ENCODE data around the gene LHFPL6. TPM values are rescaled to one million over a fixed set of nuclear protein-coding genes. Genes with fewer than 3 reads are reported as not detected.

Gene LHFPL6
- total RNA-seq, 1 donor from 2014 or later: 37.7 TPM

DNA sequence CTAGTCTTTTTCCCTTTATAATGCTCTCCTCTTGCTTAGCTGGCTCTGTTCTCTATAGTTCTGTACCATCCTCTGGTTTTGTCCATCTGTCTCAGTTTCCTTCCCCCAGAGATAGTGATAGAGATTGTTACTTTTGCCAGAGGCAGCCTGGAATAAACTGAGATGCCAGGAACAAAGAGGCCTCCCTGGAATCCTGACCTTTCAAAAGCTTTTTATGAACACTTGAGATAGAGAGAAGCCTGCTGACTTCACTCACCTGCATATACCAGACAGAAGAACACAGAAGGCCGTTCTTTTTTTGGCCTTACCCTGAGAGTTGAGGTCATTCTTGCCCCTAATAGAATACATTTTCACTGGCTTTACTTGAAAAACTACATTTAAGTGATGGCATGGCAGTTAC lies 150.2 kb downstream of the LHFPL6 start:
- no peaks in the 10 kb centered on the region for H3K27me3 Mint-ChIP-seq (ENCODE audit: low read depth)
- DNase-seq (ENCODE audit: low read depth, low spot score): no peak
- TF ChIP-seq, protein P1, sequence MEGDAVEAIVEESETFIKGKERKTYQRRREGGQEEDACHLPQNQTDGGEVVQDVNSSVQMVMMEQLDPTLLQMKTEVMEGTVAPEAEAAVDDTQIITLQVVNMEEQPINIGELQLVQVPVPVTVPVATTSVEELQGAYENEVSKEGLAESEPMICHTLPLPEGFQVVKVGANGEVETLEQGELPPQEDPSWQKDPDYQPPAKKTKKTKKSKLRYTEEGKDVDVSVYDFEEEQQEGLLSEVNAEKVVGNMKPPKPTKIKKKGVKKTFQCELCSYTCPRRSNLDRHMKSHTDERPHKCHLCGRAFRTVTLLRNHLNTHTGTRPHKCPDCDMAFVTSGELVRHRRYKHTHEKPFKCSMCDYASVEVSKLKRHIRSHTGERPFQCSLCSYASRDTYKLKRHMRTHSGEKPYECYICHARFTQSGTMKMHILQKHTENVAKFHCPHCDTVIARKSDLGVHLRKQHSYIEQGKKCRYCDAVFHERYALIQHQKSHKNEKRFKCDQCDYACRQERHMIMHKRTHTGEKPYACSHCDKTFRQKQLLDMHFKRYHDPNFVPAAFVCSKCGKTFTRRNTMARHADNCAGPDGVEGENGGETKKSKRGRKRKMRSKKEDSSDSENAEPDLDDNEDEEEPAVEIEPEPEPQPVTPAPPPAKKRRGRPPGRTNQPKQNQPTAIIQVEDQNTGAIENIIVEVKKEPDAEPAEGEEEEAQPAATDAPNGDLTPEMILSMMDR (conservative IDR thresholded peaks at IDR 0.05): no peak
- peak overlapping the region; percentile 30 for H3K27ac Mint-ChIP-seq (ENCODE audit: unreplicated experiment)
- no peak overlapping the region for H3K4me3 Mint-ChIP-seq
- H3K36me3 Mint-ChIP-seq (ENCODE audit: low read depth): no peaks in the 10 kb centered on the region
- peaks cover 34% of the 10 kb centered on the region for H3K4me1 Mint-ChIP-seq
- H3K9me3 Mint-ChIP-seq: no peaks in the 10 kb centered on the region

DNA sequence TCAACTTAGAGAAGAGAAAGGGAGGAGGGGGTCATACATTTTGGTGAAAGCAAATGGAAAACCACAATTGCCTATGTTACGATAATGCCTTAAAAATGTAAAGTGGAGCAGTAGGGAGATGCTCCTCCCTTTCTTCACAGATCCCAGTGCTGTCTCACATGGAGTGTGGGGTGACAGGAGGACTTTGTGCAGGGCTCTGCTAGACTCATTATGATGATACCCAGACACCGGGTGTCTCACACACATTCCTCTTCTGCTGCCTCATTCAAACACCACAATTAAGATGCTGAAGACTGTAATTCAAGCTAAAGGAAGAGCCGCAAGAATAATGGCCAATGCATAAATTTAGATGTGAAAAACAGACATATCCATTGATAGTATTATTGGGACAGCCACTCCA lies 150.6 kb downstream of the LHFPL6 start:
- no peak for DNase-seq (ENCODE audit: low read depth, low spot score)
- Mint-ChIP-seq H3K27ac (ENCODE audit: unreplicated experiment) (no peak overlapping the region), H3K9me3 (no peaks in the 10 kb centered on the region), H3K4me1 (peaks cover 34% of the 10 kb centered on the region), H3K36me3 (ENCODE audit: low read depth) (no peaks in the 10 kb centered on the region), H3K27me3 (ENCODE audit: low read depth) (no peaks in the 10 kb centered on the region), H3K4me3 (no peak overlapping the region)
- TF ChIP-seq, protein P1 (conservative IDR thresholded peaks at IDR 0.05): no peak

DNA sequence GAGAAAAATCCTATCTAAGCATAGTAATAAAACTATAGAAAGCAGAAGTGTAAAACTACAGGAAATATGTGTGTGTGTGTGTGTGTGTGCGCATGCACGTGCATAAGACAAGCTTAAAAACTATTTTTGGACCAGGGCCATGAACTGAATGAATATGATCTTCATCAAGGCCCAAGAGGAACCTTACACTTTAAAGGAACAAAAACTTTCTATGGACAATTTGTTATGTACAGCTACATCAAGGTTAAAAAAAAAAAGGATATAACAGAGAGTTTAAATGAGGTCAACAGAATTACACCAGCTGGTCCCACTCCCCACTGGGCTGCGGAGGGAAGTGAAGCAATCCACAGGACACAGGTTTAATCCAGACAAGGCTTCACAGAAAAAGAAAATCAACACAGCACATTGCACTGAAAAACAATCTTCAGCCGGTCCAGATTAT lies 151.1 kb downstream of the LHFPL6 start:
- H3K27ac Mint-ChIP-seq (ENCODE audit: unreplicated experiment): no peak overlapping the region
- DNase-seq (ENCODE audit: low read depth, low spot score): no peak
- TF ChIP-seq, protein P1 (conservative IDR thresholded peaks at IDR 0.05): no peak
- no peaks in the 10 kb centered on the region for H3K9me3 Mint-ChIP-seq
- H3K4me3 Mint-ChIP-seq: no peak overlapping the region
- peaks cover 34% of the 10 kb centered on the region for H3K4me1 Mint-ChIP-seq
- H3K36me3 Mint-ChIP-seq (ENCODE audit: low read depth): no peaks in the 10 kb centered on the region
- H3K27me3 Mint-ChIP-seq (ENCODE audit: low read depth): no peaks in the 10 kb centered on the region

DNA sequence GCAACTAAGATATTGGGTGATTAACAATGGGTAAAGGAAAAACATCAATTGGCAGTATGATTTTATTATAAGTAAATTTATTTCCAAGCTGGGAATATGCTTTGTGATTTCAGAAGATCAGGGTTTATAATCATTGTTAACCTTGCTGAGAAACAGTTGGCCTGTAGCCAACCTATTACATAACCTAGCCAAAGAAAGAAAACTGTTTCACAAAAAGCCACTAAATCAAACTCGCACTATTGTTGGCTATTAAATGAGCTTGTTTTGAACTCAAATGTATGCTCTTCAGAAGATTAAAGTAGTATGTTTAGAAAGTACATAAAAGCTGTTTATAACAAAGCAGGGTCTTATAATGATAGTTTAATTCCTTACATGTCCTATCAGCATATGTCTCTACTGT lies 151.7 kb downstream of the LHFPL6 start:
- no peaks in the 10 kb centered on the region for H3K36me3 Mint-ChIP-seq (ENCODE audit: low read depth)
- no peak for DNase-seq (ENCODE audit: low read depth, low spot score)
- TF ChIP-seq, protein P1 (conservative IDR thresholded peaks at IDR 0.05): no peak
- no peak overlapping the region for H3K4me3 Mint-ChIP-seq
- peaks cover 34% of the 10 kb centered on the region for H3K4me1 Mint-ChIP-seq
- H3K27ac Mint-ChIP-seq (ENCODE audit: unreplicated experiment): no peak overlapping the region
- H3K27me3 Mint-ChIP-seq (ENCODE audit: low read depth): no peaks in the 10 kb centered on the region
- no peaks in the 10 kb centered on the region for H3K9me3 Mint-ChIP-seq

DNA sequence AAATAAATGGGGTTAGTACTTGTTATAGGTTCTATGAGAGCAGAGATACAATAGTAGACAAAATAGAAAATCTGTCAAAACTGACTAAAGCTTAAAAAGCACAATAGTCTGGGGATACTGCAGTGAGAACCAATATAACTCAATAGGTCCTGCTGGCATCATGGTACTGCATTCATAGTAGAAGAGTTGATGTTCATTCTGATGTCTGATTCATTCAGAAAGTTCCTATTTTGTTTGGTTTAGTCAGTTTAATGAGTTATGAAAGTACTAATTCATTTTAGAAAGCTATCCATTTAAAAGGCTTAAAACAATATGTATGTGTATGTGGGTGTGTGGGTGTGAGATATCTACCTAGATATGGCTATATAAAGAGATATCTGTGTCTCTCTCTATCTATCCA lies 152.8 kb downstream of the LHFPL6 start:
- Mint-ChIP-seq H3K9me3 (no peaks in the 10 kb centered on the region), H3K36me3 (ENCODE audit: low read depth) (no peaks in the 10 kb centered on the region), H3K27me3 (ENCODE audit: low read depth) (no peaks in the 10 kb centered on the region), H3K4me3 (no peak overlapping the region), H3K4me1 (peaks cover 28% of the 10 kb centered on the region), H3K27ac (ENCODE audit: unreplicated experiment) (no peak overlapping the region)
- TF ChIP-seq, protein P1 (conservative IDR thresholded peaks at IDR 0.05): no peak
- no peak for DNase-seq (ENCODE audit: low read depth, low spot score)

DNA sequence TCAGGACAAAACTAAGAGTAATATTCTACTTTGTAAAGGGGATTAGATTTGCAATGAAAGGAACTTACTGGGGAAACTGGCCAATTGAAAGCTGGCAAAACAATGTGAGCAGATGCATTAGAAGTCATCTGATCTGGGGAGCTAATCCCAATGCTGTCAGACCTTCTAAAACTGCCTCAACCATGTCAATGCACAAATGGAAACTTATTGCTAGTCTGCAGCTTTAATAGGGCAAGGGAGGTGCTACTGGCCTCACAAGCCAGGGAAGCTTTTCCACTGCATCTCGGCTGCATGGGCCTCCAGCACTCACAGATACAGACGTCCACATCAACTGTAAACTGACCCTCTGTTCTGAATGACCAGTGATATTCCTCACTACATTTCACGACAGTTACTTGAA lies 154.2 kb downstream of the LHFPL6 start:
- TF ChIP-seq, protein P1 (conservative IDR thresholded peaks at IDR 0.05): no peak
- no peaks in the 10 kb centered on the region for H3K36me3 Mint-ChIP-seq (ENCODE audit: low read depth)
- peaks cover 28% of the 10 kb centered on the region for H3K4me1 Mint-ChIP-seq

More for the DNA sequence above, 154.2 kb downstream of the LHFPL6 start:
- Mint-ChIP-seq H3K9me3 (no peaks in the 10 kb centered on the region), H3K27me3 (ENCODE audit: low read depth) (no peaks in the 10 kb centered on the region), H3K4me3 (no peak overlapping the region), H3K27ac (ENCODE audit: unreplicated experiment) (no peak overlapping the region)
- no peak for DNase-seq (ENCODE audit: low read depth, low spot score)

Measured in neural crest cell (in vitro differentiated cells).